H9 (cell line): ENCODE data around the gene MTA2. TPM values are rescaled to one million over a fixed set of nuclear protein-coding genes. Genes with fewer than 3 reads are reported as not detected.
A peak's percentile ranks its signal among the peaks of the same experiment; 100 is the strongest.

Experiments
- DNase-seq: peaks from one replicate; pipeline ENCODE4 v3.0.0-alpha.2; 2017
- H2AFZ ChIP-seq: one replicate; pipeline ENCODE4 v1.6.1; 2013; ENCODE audit warnings: mild to moderate bottlenecking, low read length, control low read depth, moderate library complexity
- H2AK5ac ChIP-seq: 2 replicates; pipeline ENCODE4 v1.6.1; 2013; ENCODE audit warnings: low read length, control low read depth, mixed read lengths; ENCODE audit not compliant: insufficient read length
- H2BK120ac ChIP-seq: one replicate; pipeline ENCODE4 v1.6.1; 2013; ENCODE audit warnings: low read depth, mild to moderate bottlenecking, low read length, control low read depth, inconsistent platforms; ENCODE audit not compliant: poor library complexity, severe bottlenecking
- H2BK12ac ChIP-seq: 2 replicates; pipeline ENCODE4 v1.6.1; 2013; ENCODE audit warnings: low read length, control low read depth, mixed read lengths, low read depth; ENCODE audit not compliant: insufficient read length
- H2BK15ac ChIP-seq: 2 replicates; pipeline ENCODE4 v1.6.1; 2013; ENCODE audit warnings: low read depth, low read length, control low read depth
- H2BK20ac ChIP-seq: one replicate; pipeline ENCODE4 v1.6.1; 2013; ENCODE audit warnings: low read depth, mild to moderate bottlenecking, low read length, control low read depth, inconsistent platforms; ENCODE audit not compliant: poor library complexity, severe bottlenecking
- H2BK5ac ChIP-seq: 2 replicates; pipeline ENCODE4 v1.6.1; 2013; ENCODE audit warnings: low read length, control low read depth, mixed read lengths; ENCODE audit not compliant: insufficient read length
- H3K14ac ChIP-seq: 2 replicates; pipeline ENCODE4 v1.6.1; 2013; ENCODE audit warnings: low read length, control low read depth; ENCODE audit not compliant: insufficient read depth
- H3K18ac ChIP-seq: 2 replicates; pipeline ENCODE4 v1.6.1; 2013; ENCODE audit warnings: low read depth, mild to moderate bottlenecking, mixed read lengths, low read length, control low read depth; ENCODE audit not compliant: insufficient read length
- H3K23ac ChIP-seq: 2 replicates; pipeline ENCODE4 v1.6.1; 2013; ENCODE audit warnings: low read length, control low read depth, mixed read lengths, low read depth; ENCODE audit not compliant: insufficient read length
- H3K23me2 ChIP-seq: 2 replicates; pipeline ENCODE4 v1.6.1; 2013; ENCODE audit warnings: low read depth, mild to moderate bottlenecking, mixed read lengths, low read length, control low read depth; ENCODE audit not compliant: insufficient read length, poor library complexity, severe bottlenecking
- H3K27ac ChIP-seq: 2 replicates; pipeline ENCODE4 v1.5.1; 2013; ENCODE audit warnings: low read length, control low read depth, mixed read lengths, low read depth; ENCODE audit not compliant: insufficient read length
- H3K27me3 ChIP-seq: 2 replicates; pipeline ENCODE4 v1.6.1; 2013; ENCODE audit warnings: low read length, control low read depth, inconsistent platforms; ENCODE audit not compliant: insufficient read depth
- H3K4ac ChIP-seq: 2 replicates; pipeline ENCODE4 v1.6.1; 2013; ENCODE audit warnings: low read depth, mild to moderate bottlenecking, control low read depth, inconsistent platforms, low read length, moderate library complexity
- H3K4me1 ChIP-seq: 2 replicates; pipeline ENCODE4 v1.6.1; 2013; ENCODE audit warnings: low read length, control low read depth, inconsistent platforms; ENCODE audit not compliant: insufficient read depth
- H3K4me2 ChIP-seq: 2 replicates; pipeline ENCODE4 v1.6.1; 2013; ENCODE audit warnings: low read length, control low read depth, mixed read lengths; ENCODE audit not compliant: insufficient read length, insufficient read depth
- H3K56ac ChIP-seq: 2 replicates; pipeline ENCODE4 v1.6.1; 2013; ENCODE audit warnings: low read depth, mild to moderate bottlenecking, mixed read lengths, low read length, control low read depth; ENCODE audit not compliant: insufficient read length
- H3K79me1 ChIP-seq: 2 replicates; pipeline ENCODE4 v1.6.1; 2013; ENCODE audit warnings: low read depth, mild to moderate bottlenecking, moderate library complexity, low read length, control low read depth, inconsistent platforms; ENCODE audit not compliant: insufficient read depth, poor library complexity, severe bottlenecking
- H3K79me2 ChIP-seq: 2 replicates; pipeline ENCODE4 v1.6.1; 2013; ENCODE audit warnings: low read length, control low read depth, inconsistent platforms; ENCODE audit not compliant: insufficient read depth
- H3K9ac ChIP-seq: 2 replicates; pipeline ENCODE4 v1.6.1; 2013; ENCODE audit warnings: low read length, control low read depth, mixed read lengths; ENCODE audit not compliant: insufficient read length; ENCODE audit errors: extremely low read depth
- H3K9me3 ChIP-seq: one replicate; pipeline ENCODE4 v1.6.1; 2013; ENCODE audit warnings: low read depth, low read length, inconsistent platforms; ENCODE audit not compliant: control insufficient read depth
- H3T11ph ChIP-seq: one replicate; pipeline ENCODE4 v1.6.1; 2013; ENCODE audit warnings: mild to moderate bottlenecking, low read length, control low read depth, inconsistent platforms
- H4K20me1 ChIP-seq: one replicate; pipeline ENCODE4 v1.6.1; 2013; ENCODE audit not compliant: control insufficient read depth, insufficient read length, insufficient read depth
- H4K5ac ChIP-seq: 2 replicates; pipeline ENCODE4 v1.6.1; 2013; ENCODE audit warnings: low read depth, mild to moderate bottlenecking, mixed read lengths, low read length, control low read depth; ENCODE audit not compliant: insufficient read length
- H4K8ac ChIP-seq: replicated peaks from 2 replicates; pipeline ENCODE4 v1.6.1; 2013; ENCODE audit warnings: low read length, control low read depth, mixed read lengths, low read depth; ENCODE audit not compliant: insufficient read length
- H4K91ac ChIP-seq: 2 replicates; pipeline ENCODE4 v1.6.1; 2013; ENCODE audit warnings: low read depth, mild to moderate bottlenecking, moderate library complexity, mixed read lengths, low read length, control low read depth; ENCODE audit not compliant: insufficient read length
- H3K27ac Mint-ChIP-seq, 3 experiments: 2 replicates in 2 of 3; 3 replicates in 1 of 3; pipeline ENCODE4 v1.8.0; 2020 to 2021; ENCODE audit warnings: mixed read lengths in 3 of 3, mild to moderate bottlenecking in 1 of 3, moderate library complexity in 1 of 3
- H3K27me3 Mint-ChIP-seq: 2 replicates; pipeline ENCODE4 v1.8.0; 2021; ENCODE audit warnings: low read depth, mild to moderate bottlenecking, moderate library complexity, mixed read lengths
- H3K36me3 Mint-ChIP-seq, 3 experiments: 2 replicates in 2 of 3; 3 replicates in 1 of 3; pipeline ENCODE4 v1.8.0; 2020 to 2021; ENCODE audit warnings: low read depth in 3 of 3, mixed read lengths in 3 of 3; ENCODE audit not compliant: insufficient read depth in 1 of 3
- H3K4me1 Mint-ChIP-seq, 2 experiments: 2 replicates each; pipeline ENCODE4 v1.8.0; 2020; ENCODE audit warnings: mixed read lengths in 2 of 2
- H3K4me3 Mint-ChIP-seq, 2 experiments: 2 replicates in 1 of 2; 3 replicates in 1 of 2; pipeline ENCODE4 v1.8.0; 2020 to 2021; ENCODE audit warnings: mild to moderate bottlenecking in 2 of 2, mixed read lengths in 2 of 2, moderate library complexity in 1 of 2
- H3K9me3 Mint-ChIP-seq, 2 experiments: 2 replicates in 1 of 2; 3 replicates in 1 of 2; pipeline ENCODE4 v1.8.0; 2020; ENCODE audit warnings: mild to moderate bottlenecking in 2 of 2, mixed read lengths in 2 of 2, moderate library complexity in 1 of 2
- WGBS: extraction: QIAGEN DNeasy Blood & Tissue Kit; methylation state at CpG from one replicate; pipeline ENCODE4 v1.1.7; 2013; ENCODE audit warnings: missing lambda C conversion rate, low lambda C conversion rate, mixed read lengths; ENCODE audit not compliant: insufficient read length; ENCODE audit errors: extremely low coverage; 5-methylcytosine and 5-hydroxymethylcytosine counted together
- total RNA-seq: library from RNA; stranded (reverse); gene quantifications from 2 replicates; pipeline ENCODE4 v1.2.1, GENCODE V29; 2021
- TF ChIP-seq, protein P1 (sequence below): fragments of 200-600 bp; sonication (generic); conservative IDR thresholded peaks from 3 replicates; pipeline ENCODE4 v1.8.0; 2021; ENCODE audit warnings: antibody characterized with exemption, mild to moderate bottlenecking

MTA2 gene
- total RNA-seq, 1 experiment from 2014 or later, result 143 TPM

DNA sequence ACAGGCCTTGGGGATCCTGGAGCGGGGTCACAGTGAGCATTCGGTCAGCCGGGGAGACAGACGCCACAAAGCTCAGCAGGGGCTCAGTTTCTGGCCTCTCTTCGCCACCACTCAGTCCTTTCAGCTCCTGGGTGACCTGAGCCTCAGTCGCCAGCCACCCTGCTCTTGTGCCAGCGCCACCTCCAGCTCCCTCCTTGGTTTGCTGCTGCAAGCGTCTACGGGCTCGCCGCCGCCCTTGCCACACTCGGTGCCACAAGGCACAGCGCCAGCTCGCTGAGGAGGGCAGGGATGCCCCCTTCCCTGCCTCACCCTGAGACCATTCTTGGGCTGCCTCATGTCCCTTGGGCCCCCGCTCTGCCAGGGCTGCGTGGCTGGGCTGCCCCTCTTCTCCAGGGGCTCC lies 26.5 kb downstream of the MTA2 start:
- Mint-ChIP-seq H3K4me1 (peaks cover 34 to 38% of the 10 kb centered on the region in 2 experiments), H3K27ac (peak overlapping the region in 1 of 3 experiments; percentile 88; a peak in 1 of 7 replicates), H3K36me3 (peaks cover 37 to 68% (median 61%) of the 10 kb centered on the region in 3 experiments), H3K27me3 (no peaks in the 10 kb centered on the region), H3K9me3 (no peaks in the 10 kb centered on the region), H3K4me3 (peak overlapping the region; percentile 99 to 100)
- Histone ChIP-seq H3K79me1 (peaks cover 8% of the 10 kb centered on the region), H2AFZ (no peak overlapping the region), H3K9me3 (no peaks in the 10 kb centered on the region), H4K8ac (no peak overlapping the region), H3K79me2 (peaks cover 12% of the 10 kb centered on the region; the same call in 1 of the 2 replicates), H3K18ac (no peak overlapping the region), H2BK20ac (no peak overlapping the region), H4K5ac (no peak overlapping the region), H2BK15ac (no peak overlapping the region), H4K91ac (no peak overlapping the region), H3T11ph (no peak overlapping the region), H3K56ac (no peak overlapping the region), H2BK5ac (no peak overlapping the region), H3K4me2 (peak overlapping the region; percentile 98), H3K23ac (no peak overlapping the region), H3K23me2 (peaks cover 13% of the 10 kb centered on the region), H3K27ac (no peak overlapping the region), H4K20me1 (no peaks in the 10 kb centered on the region), H2BK12ac (no peak overlapping the region), H3K14ac (no peak overlapping the region; the same call in 1 of the 2 replicates), H2BK120ac (no peak overlapping the region), H3K9ac (peak overlapping the region; percentile 91), H3K4ac (no peak overlapping the region), H3K27me3 (no peaks in the 10 kb centered on the region), H2AK5ac (no peak overlapping the region), H3K4me1 (no peaks in the 10 kb centered on the region)
- DNase-seq, result no peak
- WGBS, result no CpG with 5 or more reads among the region's 17 CpGs
- TF ChIP-seq, protein P1, sequence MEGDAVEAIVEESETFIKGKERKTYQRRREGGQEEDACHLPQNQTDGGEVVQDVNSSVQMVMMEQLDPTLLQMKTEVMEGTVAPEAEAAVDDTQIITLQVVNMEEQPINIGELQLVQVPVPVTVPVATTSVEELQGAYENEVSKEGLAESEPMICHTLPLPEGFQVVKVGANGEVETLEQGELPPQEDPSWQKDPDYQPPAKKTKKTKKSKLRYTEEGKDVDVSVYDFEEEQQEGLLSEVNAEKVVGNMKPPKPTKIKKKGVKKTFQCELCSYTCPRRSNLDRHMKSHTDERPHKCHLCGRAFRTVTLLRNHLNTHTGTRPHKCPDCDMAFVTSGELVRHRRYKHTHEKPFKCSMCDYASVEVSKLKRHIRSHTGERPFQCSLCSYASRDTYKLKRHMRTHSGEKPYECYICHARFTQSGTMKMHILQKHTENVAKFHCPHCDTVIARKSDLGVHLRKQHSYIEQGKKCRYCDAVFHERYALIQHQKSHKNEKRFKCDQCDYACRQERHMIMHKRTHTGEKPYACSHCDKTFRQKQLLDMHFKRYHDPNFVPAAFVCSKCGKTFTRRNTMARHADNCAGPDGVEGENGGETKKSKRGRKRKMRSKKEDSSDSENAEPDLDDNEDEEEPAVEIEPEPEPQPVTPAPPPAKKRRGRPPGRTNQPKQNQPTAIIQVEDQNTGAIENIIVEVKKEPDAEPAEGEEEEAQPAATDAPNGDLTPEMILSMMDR, result no peak
